ENCODE measurements around the gene MANF. TPM values are rescaled to one million over a fixed set of nuclear protein-coding genes. Genes with fewer than 3 reads are reported as not detected.

MANF gene
- total RNA-seq, 1 donor from 2014 or later = 125 TPM

DNA sequence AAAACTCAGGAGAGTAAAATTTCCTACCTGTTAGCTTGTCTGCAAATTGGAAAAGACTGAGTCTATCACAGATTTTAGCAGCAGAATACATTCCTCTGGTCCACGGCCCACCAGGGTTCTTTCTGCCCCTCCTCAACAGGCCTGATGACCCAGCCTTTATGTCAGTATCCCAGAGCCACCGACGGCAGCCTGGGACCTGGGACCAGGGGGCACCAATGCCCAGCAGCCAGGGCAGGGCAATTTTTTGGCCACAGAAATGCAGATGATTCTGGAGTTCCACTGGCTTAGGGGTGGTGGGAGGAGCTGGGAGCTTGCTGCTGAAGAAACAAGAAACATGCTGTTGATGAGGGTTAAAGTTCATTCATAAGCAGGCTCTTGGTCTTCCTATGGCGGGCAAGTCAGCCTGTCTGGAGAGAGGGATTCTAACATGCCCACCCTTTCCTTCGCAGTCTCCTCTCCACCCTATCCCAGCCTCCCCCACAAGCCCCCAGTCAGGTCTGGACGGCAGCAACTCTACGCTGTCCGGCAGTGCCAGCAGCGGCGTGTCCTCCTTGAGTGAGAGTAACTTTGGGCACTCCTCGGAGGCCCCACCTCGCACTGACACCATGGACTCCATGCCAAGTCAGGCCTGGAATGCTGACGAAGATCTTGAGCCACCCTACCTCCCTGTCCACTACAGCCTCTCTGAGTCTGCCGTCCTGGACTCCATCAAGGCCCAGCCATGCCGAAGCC, 4.3 kb upstream of the MANF start:
- H3K27ac ChIP-seq (ENCODE audit: low read depth, low read length) = no peak overlapping the region
- H3K27me3 ChIP-seq (ENCODE audit: insufficient read depth, low read length) = no peaks in the 10 kb centered on the region
- peaks cover 8% of the 10 kb centered on the region for H3K4me1 ChIP-seq (ENCODE audit: insufficient read depth, low read length)
- DNase-seq (ENCODE audit: low read depth) (no peak), FAIRE-seq (no peak)
- no peak overlapping the region for H3K4me3 ChIP-seq (ENCODE audit: insufficient read depth, low read depth, low read length)
- Mint-ChIP-seq H3K4me3 (ENCODE audit: unreplicated experiment) (no peak overlapping the region), H3K27me3 (ENCODE audit: low read depth, unreplicated experiment) (peaks cover 4% of the 10 kb centered on the region), H3K4me1 (ENCODE audit: low read depth, unreplicated experiment) (peaks cover 2% of the 10 kb centered on the region), H3K36me3 (ENCODE audit: low read depth, unreplicated experiment) (peaks cover 3% of the 10 kb centered on the region), H3K27ac (ENCODE audit: unreplicated experiment) (no peak overlapping the region), H3K9me3 (ENCODE audit: unreplicated experiment) (no peaks in the 10 kb centered on the region)
- H3K79me2 ChIP-seq (ENCODE audit: insufficient read depth, low read length) = peaks cover 22% of the 10 kb centered on the region
- H4K20me1 ChIP-seq (ENCODE audit: insufficient read depth, low read length) = peaks cover 2% of the 10 kb centered on the region
- no peaks in the 10 kb centered on the region for H3K9me3 ChIP-seq (ENCODE audit: insufficient read depth, low read depth, low read length)
- no peak overlapping the region for H3K9ac ChIP-seq (ENCODE audit: low read length)
- no peak overlapping the region for H3K4me2 ChIP-seq (ENCODE audit: low read length)
- no peaks in the 10 kb centered on the region for H3K36me3 ChIP-seq (ENCODE audit: insufficient read depth, low read length)
- no peak for TF ChIP-seq EZH2 (IDR thresholded peaks at IDR 0.05; ENCODE audit: insufficient read depth, low read length)
- TF ChIP-seq, protein P1, sequence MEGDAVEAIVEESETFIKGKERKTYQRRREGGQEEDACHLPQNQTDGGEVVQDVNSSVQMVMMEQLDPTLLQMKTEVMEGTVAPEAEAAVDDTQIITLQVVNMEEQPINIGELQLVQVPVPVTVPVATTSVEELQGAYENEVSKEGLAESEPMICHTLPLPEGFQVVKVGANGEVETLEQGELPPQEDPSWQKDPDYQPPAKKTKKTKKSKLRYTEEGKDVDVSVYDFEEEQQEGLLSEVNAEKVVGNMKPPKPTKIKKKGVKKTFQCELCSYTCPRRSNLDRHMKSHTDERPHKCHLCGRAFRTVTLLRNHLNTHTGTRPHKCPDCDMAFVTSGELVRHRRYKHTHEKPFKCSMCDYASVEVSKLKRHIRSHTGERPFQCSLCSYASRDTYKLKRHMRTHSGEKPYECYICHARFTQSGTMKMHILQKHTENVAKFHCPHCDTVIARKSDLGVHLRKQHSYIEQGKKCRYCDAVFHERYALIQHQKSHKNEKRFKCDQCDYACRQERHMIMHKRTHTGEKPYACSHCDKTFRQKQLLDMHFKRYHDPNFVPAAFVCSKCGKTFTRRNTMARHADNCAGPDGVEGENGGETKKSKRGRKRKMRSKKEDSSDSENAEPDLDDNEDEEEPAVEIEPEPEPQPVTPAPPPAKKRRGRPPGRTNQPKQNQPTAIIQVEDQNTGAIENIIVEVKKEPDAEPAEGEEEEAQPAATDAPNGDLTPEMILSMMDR (IDR thresholded peaks at IDR 0.05; ENCODE audit: insufficient read depth, low read depth, low read length) = no peak
- H2AFZ ChIP-seq (ENCODE audit: low read depth, low read length) = no peak overlapping the region

DNA sequence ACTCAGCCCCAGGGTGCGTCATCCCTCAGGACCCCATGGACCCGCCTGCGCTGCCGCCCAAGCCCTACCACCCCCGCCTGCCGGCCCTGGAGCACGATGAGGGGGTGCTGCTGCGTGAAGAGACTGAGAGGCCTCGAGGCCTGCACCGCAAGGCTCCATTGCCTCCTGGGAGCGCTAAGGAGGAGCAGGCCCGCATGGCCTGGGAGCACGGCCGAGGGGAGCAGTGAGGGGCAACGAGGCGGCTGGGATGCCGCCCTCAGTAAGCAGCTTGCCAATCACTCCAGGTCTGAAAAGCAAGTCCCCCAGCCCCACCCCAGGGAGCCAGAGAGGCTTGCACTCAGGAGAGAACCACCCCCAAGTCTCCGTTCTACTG, 3.8 kb upstream of the MANF start:
- peaks cover 3% of the 10 kb centered on the region for H3K4me1 Mint-ChIP-seq (ENCODE audit: low read depth, unreplicated experiment)
- Histone ChIP-seq H4K20me1 (ENCODE audit: insufficient read depth, low read length) (peaks cover 8% of the 10 kb centered on the region), H3K36me3 (ENCODE audit: insufficient read depth, low read length) (no peaks in the 10 kb centered on the region), H3K4me2 (ENCODE audit: low read length) (no peak overlapping the region), H2AFZ (ENCODE audit: low read depth, low read length) (no peak overlapping the region), H3K27ac (ENCODE audit: low read depth, low read length) (no peak overlapping the region), H3K9ac (ENCODE audit: low read length) (no peak overlapping the region), H3K4me1 (ENCODE audit: insufficient read depth, low read length) (peaks cover 8% of the 10 kb centered on the region), H3K79me2 (ENCODE audit: insufficient read depth, low read length) (peaks cover 28% of the 10 kb centered on the region), H3K9me3 (ENCODE audit: insufficient read depth, low read depth, low read length) (no peaks in the 10 kb centered on the region), H3K4me3 (ENCODE audit: insufficient read depth, low read depth, low read length) (no peak overlapping the region), H3K27me3 (ENCODE audit: insufficient read depth, low read length) (no peaks in the 10 kb centered on the region)
- TF ChIP-seq, protein P1 (IDR thresholded peaks at IDR 0.05; ENCODE audit: insufficient read depth, low read depth, low read length) = no peak
- TF ChIP-seq EZH2 (IDR thresholded peaks at IDR 0.05; ENCODE audit: insufficient read depth, low read length) = no peak
- H3K4me3 Mint-ChIP-seq (ENCODE audit: unreplicated experiment) = no peak overlapping the region
- FAIRE-seq (no peak), DNase-seq (ENCODE audit: low read depth) (no peak)
- peaks cover 3% of the 10 kb centered on the region for H3K36me3 Mint-ChIP-seq (ENCODE audit: low read depth, unreplicated experiment)
- H3K27me3 Mint-ChIP-seq (ENCODE audit: low read depth, unreplicated experiment) = peaks cover 2% of the 10 kb centered on the region
- H3K9me3 Mint-ChIP-seq (ENCODE audit: unreplicated experiment) = no peaks in the 10 kb centered on the region
- H3K27ac Mint-ChIP-seq (ENCODE audit: unreplicated experiment) = no peak overlapping the region

DNA sequence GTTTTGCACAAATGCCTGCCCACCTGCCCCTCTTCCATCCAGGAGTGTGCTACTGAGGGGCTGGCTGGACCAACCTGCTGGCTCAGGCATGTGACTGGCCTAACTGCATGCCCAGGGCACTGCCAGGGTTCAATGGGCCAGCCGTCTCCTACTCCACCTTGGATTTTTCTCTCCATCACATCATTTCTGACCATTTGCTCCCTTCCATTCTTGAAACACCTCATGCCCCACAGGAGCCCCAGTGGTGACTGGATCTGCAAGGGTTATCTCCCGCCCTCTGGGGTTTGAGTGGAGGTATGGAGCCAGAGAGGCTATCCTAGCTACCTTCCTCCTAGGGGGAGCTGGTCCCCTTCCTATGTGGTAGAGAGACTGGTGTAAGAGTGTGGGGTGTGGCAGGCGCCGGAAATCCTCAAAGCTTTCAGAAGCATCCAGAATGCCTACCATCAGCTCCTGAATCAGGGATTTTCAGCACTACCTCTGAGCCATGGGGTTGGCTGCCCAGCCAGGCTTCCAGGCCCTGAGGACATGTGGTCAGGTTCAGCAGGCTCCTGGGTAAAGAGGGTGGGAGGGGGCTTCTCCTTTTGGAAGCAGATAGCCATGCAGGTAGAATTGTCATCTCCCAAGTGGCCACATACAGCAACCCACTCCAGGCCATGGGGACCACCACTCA, 2.9 kb upstream of the MANF start:
- H3K9ac ChIP-seq (ENCODE audit: low read length) = no peak overlapping the region
- FAIRE-seq = no peak
- no peak for TF ChIP-seq EZH2 (IDR thresholded peaks at IDR 0.05; ENCODE audit: insufficient read depth, low read length)
- TF ChIP-seq, protein P1 (IDR thresholded peaks at IDR 0.05; ENCODE audit: insufficient read depth, low read depth, low read length) = no peak
- no peak overlapping the region for H3K4me2 ChIP-seq (ENCODE audit: low read length)
- peaks cover 15% of the 10 kb centered on the region for H4K20me1 ChIP-seq (ENCODE audit: insufficient read depth, low read length)
- Mint-ChIP-seq H3K9me3 (ENCODE audit: unreplicated experiment) (no peaks in the 10 kb centered on the region), H3K4me3 (ENCODE audit: unreplicated experiment) (no peak overlapping the region), H3K27ac (ENCODE audit: unreplicated experiment) (no peak overlapping the region), H3K4me1 (ENCODE audit: low read depth, unreplicated experiment) (peaks cover 8% of the 10 kb centered on the region), H3K36me3 (ENCODE audit: low read depth, unreplicated experiment) (peaks cover 3% of the 10 kb centered on the region), H3K27me3 (ENCODE audit: low read depth, unreplicated experiment) (no peaks in the 10 kb centered on the region)
- H3K79me2 ChIP-seq (ENCODE audit: insufficient read depth, low read length) = peaks cover 37% of the 10 kb centered on the region
- H3K4me1 ChIP-seq (ENCODE audit: insufficient read depth, low read length) = peaks cover 17% of the 10 kb centered on the region
- H3K27me3 ChIP-seq (ENCODE audit: insufficient read depth, low read length) = no peaks in the 10 kb centered on the region
- H3K9me3 ChIP-seq (ENCODE audit: insufficient read depth, low read depth, low read length) = no peaks in the 10 kb centered on the region
- H3K4me3 ChIP-seq (ENCODE audit: insufficient read depth, low read depth, low read length) = no peak overlapping the region
- H3K36me3 ChIP-seq (ENCODE audit: insufficient read depth, low read length) = no peaks in the 10 kb centered on the region
- no peak overlapping the region for H2AFZ ChIP-seq (ENCODE audit: low read depth, low read length)
- no peak overlapping the region for H3K27ac ChIP-seq (ENCODE audit: low read depth, low read length)
- no peak for DNase-seq (ENCODE audit: low read depth)

All from astrocyte (in vitro differentiated cells and primary cell).